Keratinocyte (primary cell): ENCODE measurements around the gene TOX2. TPM values are rescaled to one million over a fixed set of nuclear protein-coding genes. Genes with fewer than 3 reads are reported as not detected.

Experiments
- DNase-seq: peaks from one replicate; pipeline ENCODE4 v3.0.0-alpha.2; 2011; ENCODE audit warnings: low read depth, missing footprints, low spot score
- FAIRE-seq: peaks from 2 replicates; lab custom pipeline; 2011; peaks lifted over from hg19 to GRCh38; lab: Jason Lieb, UNC
- H2AFZ ChIP-seq: 2 replicates; pipeline ENCODE4 v1.6.0; 2012; ENCODE audit warnings: low read length, control low read depth, inconsistent platforms; ENCODE audit not compliant: control insufficient read depth
- H3K27ac ChIP-seq: 2 replicates; pipeline ENCODE4 v1.5.1; 2011; ENCODE audit warnings: low read length; ENCODE audit not compliant: control insufficient read depth, insufficient read depth
- H3K27me3 ChIP-seq: 3 replicates; pipeline ENCODE4 v1.6.0; 2011; ENCODE audit warnings: low read length; ENCODE audit not compliant: control insufficient read depth, insufficient read depth; ENCODE audit errors: extremely low read depth
- H3K36me3 ChIP-seq, 2 experiments: 2 replicates in 1 of 2; 3 replicates in 1 of 2; pipeline ENCODE4 v1.5.1; 2011; ENCODE audit warnings: low read length in 2 of 2, mild to moderate bottlenecking in 1 of 2; ENCODE audit not compliant: control insufficient read depth in 2 of 2, insufficient read depth in 2 of 2; ENCODE audit errors: extremely low read depth in 1 of 2
- H3K4me1 ChIP-seq: 3 replicates; pipeline ENCODE4 v1.5.1; 2011; ENCODE audit warnings: low read length; ENCODE audit not compliant: control insufficient read depth, insufficient read depth; ENCODE audit errors: extremely low read depth
- H3K4me2 ChIP-seq: 3 replicates; pipeline ENCODE4 v1.6.0; 2011; ENCODE audit warnings: low read depth, low read length; ENCODE audit not compliant: control insufficient read depth, insufficient read depth; ENCODE audit errors: extremely low read depth
- H3K4me3 ChIP-seq, 3 experiments: fragments of 200-600 bp in 1 of 3; sonication (generic) in 1 of 3; 2 replicates in 2 of 3; 3 replicates in 1 of 3; pipeline ENCODE4 v1.5.1; 2011 to 2016; ENCODE audit warnings: low read length in 3 of 3, mild to moderate bottlenecking in 3 of 3, control low read depth in 2 of 3, inconsistent platforms in 1 of 3, low read depth in 1 of 3, mixed read lengths in 1 of 3, mixed run types in 1 of 3, moderate library complexity in 1 of 3; ENCODE audit not compliant: control insufficient read depth in 2 of 3, insufficient read depth in 2 of 3; ENCODE audit errors: extremely low read depth in 1 of 3
- H3K79me2 ChIP-seq: 2 replicates; pipeline ENCODE4 v1.6.0; 2012; ENCODE audit warnings: low read length; ENCODE audit not compliant: control insufficient read depth, insufficient read depth
- H3K9ac ChIP-seq: 3 replicates; pipeline ENCODE4 v1.6.0; 2011; ENCODE audit warnings: low read length; ENCODE audit not compliant: control insufficient read depth, insufficient read depth; ENCODE audit errors: extremely low read depth
- H3K9me1 ChIP-seq: 3 replicates; pipeline ENCODE4 v1.6.0; 2011; ENCODE audit warnings: low read length; ENCODE audit not compliant: control insufficient read depth, insufficient read depth; ENCODE audit errors: extremely low read depth
- H3K9me3 ChIP-seq: 2 replicates; pipeline ENCODE4 v1.5.1; 2012; ENCODE audit warnings: low read depth, low read length; ENCODE audit not compliant: control insufficient read depth
- H4K20me1 ChIP-seq: 3 replicates; pipeline ENCODE4 v1.6.0; 2011; ENCODE audit warnings: low read length; ENCODE audit not compliant: control insufficient read depth, insufficient read depth; ENCODE audit errors: extremely low read depth
- EZH2 ChIP-seq: IDR thresholded peaks from one replicate; pipeline ENCODE4 v1.6.1; 2012; ENCODE audit warnings: inconsistent platforms, mild to moderate bottlenecking, low read length, moderate library complexity
- dilution Hi-C: fragments of 300-500 bp; cut with MboI; formaldehyde crosslinking; loops from one replicate; pipeline ENCODE4 v1.7.0; 2020; ENCODE audit warnings: low sequenced_read_pairs; ENCODE audit not compliant: extremely low pct_ligation_motif_present
- polyA plus RNA-seq, 5 experiments: library from polyadenylated mRNA; depleted of rRNA in 3 of 5; stranded (reverse) in 3 of 5; stranded (forward) in 1 of 5; unstranded in 1 of 5; fragments of >200 nt; gene quantifications; 1 replicate in 1 of 5; 2 replicates in 3 of 5; 3 replicates in 1 of 5; pipeline versions ENCODE4 v1.2.1 to v1.2.3, GENCODE V29; 2011 to 2012; ENCODE audit warnings: missing spikeins in 2 of 5, low read depth in 1 of 5, low replicate concordance in 1 of 5
- TF ChIP-seq, protein P1 (sequence below), 3 experiments: IDR thresholded peaks in 1 of 3; conservative IDR thresholded peaks in 1 of 3; optimal IDR thresholded peaks in 1 of 3; 2 replicates in 2 of 3; 3 replicates in 1 of 3; pipeline versions ENCODE3 to v1.5.1; 2011; ENCODE audit warnings: low read length in 3 of 3, mild to moderate bottlenecking in 3 of 3, moderate library complexity in 2 of 3, control low read depth in 1 of 3, inconsistent platforms in 1 of 3; ENCODE audit not compliant: insufficient read depth in 2 of 3; ENCODE audit errors: extremely low read depth in 1 of 3

TOX2 gene
- polyA plus RNA-seq, 1 donor (not counting 4 experiments of a cell fraction or from before 2014, with no cell fraction given) = 0.20 TPM

DNA sequence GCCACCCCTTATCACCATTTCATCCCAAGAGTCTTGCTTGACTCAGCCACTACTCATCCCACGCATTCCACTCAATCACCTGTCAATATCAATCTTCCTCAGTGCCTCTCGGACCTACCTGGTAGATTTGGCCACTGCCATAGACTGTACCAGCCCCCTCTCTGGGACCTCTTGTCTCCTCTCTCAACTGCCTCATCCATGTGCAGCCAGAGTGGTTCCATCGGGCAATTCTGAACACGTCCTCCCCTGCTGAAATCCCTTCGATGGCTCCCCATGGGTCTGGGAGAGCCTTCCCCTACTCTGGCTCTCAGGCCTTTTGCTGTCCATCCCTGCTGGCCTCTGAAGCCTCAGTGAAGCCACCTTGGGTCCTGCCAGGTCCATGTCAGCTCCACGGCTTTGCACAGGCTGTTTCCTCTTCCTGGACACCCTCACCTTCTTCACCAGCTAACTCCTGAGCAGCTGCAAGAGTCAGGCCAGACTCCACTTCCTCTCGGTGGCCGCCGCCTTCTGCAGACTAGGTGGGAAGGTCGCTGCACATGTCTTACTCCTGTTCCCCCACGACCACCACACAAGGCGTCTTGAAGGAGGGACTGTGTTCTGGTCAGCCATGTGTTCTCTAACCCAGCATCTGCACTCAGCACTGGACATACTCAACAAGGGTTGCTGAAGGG is 120.4 kb downstream of the TOX2 start:
- DNase-seq (no peak), FAIRE-seq (no peak)
- peaks cover 2% of the 10 kb centered on the region for H3K9me3 ChIP-seq
- H2AFZ ChIP-seq = no peak overlapping the region
- peaks cover 33% of the 10 kb centered on the region for H3K27me3 ChIP-seq
- H3K79me2 ChIP-seq = no peaks in the 10 kb centered on the region
- no peaks in the 10 kb centered on the region for H3K4me1 ChIP-seq
- no peaks in the 10 kb centered on the region for H3K36me3 ChIP-seq
- no peak overlapping the region for H3K4me2 ChIP-seq
- no peak overlapping the region for H3K27ac ChIP-seq
- no peaks in the 10 kb centered on the region for H4K20me1 ChIP-seq
- H3K9ac ChIP-seq = no peak overlapping the region
- no peaks in the 10 kb centered on the region for H3K9me1 ChIP-seq
- no peak for TF ChIP-seq EZH2
- TF ChIP-seq, protein P1, sequence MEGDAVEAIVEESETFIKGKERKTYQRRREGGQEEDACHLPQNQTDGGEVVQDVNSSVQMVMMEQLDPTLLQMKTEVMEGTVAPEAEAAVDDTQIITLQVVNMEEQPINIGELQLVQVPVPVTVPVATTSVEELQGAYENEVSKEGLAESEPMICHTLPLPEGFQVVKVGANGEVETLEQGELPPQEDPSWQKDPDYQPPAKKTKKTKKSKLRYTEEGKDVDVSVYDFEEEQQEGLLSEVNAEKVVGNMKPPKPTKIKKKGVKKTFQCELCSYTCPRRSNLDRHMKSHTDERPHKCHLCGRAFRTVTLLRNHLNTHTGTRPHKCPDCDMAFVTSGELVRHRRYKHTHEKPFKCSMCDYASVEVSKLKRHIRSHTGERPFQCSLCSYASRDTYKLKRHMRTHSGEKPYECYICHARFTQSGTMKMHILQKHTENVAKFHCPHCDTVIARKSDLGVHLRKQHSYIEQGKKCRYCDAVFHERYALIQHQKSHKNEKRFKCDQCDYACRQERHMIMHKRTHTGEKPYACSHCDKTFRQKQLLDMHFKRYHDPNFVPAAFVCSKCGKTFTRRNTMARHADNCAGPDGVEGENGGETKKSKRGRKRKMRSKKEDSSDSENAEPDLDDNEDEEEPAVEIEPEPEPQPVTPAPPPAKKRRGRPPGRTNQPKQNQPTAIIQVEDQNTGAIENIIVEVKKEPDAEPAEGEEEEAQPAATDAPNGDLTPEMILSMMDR (optimal IDR thresholded peaks at IDR 0.05 in 1 of 3, IDR thresholded peaks at IDR 0.05 in 1 of 3, conservative IDR thresholded peaks at IDR 0.05 in 1 of 3; ENCODE audit: extremely low read depth in 1 of 3, insufficient read depth in 2 of 3, low read length in 3 of 3) = no peak
- no peak overlapping the region for H3K4me3 ChIP-seq
- dilution Hi-C loops = no loop called here

DNA sequence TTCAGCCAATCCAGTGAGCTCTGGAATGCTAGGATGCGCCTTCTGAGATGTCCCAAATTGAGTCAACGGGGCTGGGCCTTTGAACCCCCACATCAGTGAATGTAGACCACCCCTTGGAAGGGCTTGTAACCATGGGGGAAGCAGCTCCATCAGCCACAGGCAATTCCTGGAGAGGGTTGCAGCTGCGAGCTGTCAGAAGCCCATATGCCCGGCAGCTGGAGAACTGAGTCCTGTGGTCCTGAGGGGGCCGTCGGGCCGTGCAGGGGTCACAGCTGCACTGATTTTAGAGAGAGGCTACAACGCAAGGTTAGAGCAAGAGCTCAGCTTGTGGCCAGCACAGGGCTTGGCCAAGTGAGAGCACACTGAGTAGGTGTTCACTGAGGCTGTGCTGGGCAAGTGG is 121.3 kb downstream of the TOX2 start:
- FAIRE-seq = no peak

More for the DNA sequence above, 121.3 kb downstream of the TOX2 start:
- Histone ChIP-seq H3K4me3 (no peak overlapping the region), H2AFZ (no peak overlapping the region), H4K20me1 (no peaks in the 10 kb centered on the region), H3K36me3 (no peaks in the 10 kb centered on the region), H3K9me1 (no peaks in the 10 kb centered on the region), H3K4me2 (no peak overlapping the region), H3K9ac (no peak overlapping the region), H3K27ac (no peak overlapping the region), H3K79me2 (no peaks in the 10 kb centered on the region), H3K4me1 (no peaks in the 10 kb centered on the region), H3K27me3 (peaks cover 34% of the 10 kb centered on the region), H3K9me3 (peaks cover 2% of the 10 kb centered on the region)
- no peak for DNase-seq
- dilution Hi-C loops = no loop called here
- TF ChIP-seq EZH2 = no peak
- TF ChIP-seq, protein P1 (optimal IDR thresholded peaks at IDR 0.05 in 1 of 3, IDR thresholded peaks at IDR 0.05 in 1 of 3, conservative IDR thresholded peaks at IDR 0.05 in 1 of 3; ENCODE audit: extremely low read depth in 1 of 3, insufficient read depth in 2 of 3, low read length in 3 of 3) = no peak
